SK-N-SH treated with all-trans-retinoic acid at 6 μM for 48 hours (cell line): ENCODE results near the gene ZFYVE28.

ENCODE experiments used
- ATAC-seq: fragments of 200-7000 bp; cut with Tn5 transposase; 3 replicates; pipeline ENCODE4 v1.9.1; 2020; ENCODE audit warnings: mild to moderate bottlenecking, moderate library complexity
- ARNTL ChIP-seq: fragments of 450-650 bp; formaldehyde crosslinking; IDR thresholded peaks from 2 replicates; pipeline ENCODE4 v1.5.0; 2020; ENCODE audit warnings: low read depth, mild to moderate bottlenecking, moderate library complexity, borderline replicate concordance
- BACH2 ChIP-seq: fragments of 250-450 bp; sonication (Bioruptor Pico); IDR thresholded peaks from 2 replicates; pipeline ENCODE4 v1.9.0; 2021; ENCODE audit warnings: mild to moderate bottlenecking, borderline replicate concordance
- CSDC2 ChIP-seq: fragments of 250-450 bp; sonication (Bioruptor Pico); IDR thresholded peaks from 2 replicates; pipeline ENCODE4 v1.5.0; 2020; ENCODE audit warnings: mild to moderate bottlenecking, moderate library complexity
- CSRNP3 ChIP-seq: fragments of 250-450 bp; sonication (Bioruptor Pico); IDR thresholded peaks from 2 replicates; pipeline ENCODE4 v1.5.1; 2021; ENCODE audit warnings: mild to moderate bottlenecking, moderate library complexity
- ESRRG ChIP-seq: fragments of 250-450 bp; sonication (Bioruptor Pico); IDR thresholded peaks from 2 replicates; pipeline ENCODE4 v1.6.1; 2021; ENCODE audit warnings: mild to moderate bottlenecking
- GLIS3 ChIP-seq: fragments of 250-450 bp; sonication (Bioruptor Pico); IDR thresholded peaks from 2 replicates; pipeline ENCODE4 v1.5.0; 2020; ENCODE audit warnings: mild to moderate bottlenecking, moderate library complexity
- ISL1 ChIP-seq: fragments of 250-450 bp; sonication (Bioruptor Pico); IDR thresholded peaks from 2 replicates; pipeline ENCODE4 v2.1.2; 2022; ENCODE audit warnings: mild to moderate bottlenecking, moderate library complexity
- OSR1 ChIP-seq: fragments of 250-450 bp; sonication (Bioruptor Pico); IDR thresholded peaks from 2 replicates; pipeline ENCODE4 v1.8.0; 2022; ENCODE audit warnings: moderate library complexity, mild to moderate bottlenecking, inconsistent platforms
- PPARA ChIP-seq: fragments of 250-450 bp; sonication (Bioruptor Pico); IDR thresholded peaks from 2 replicates; pipeline ENCODE4 v1.5.0; 2020; ENCODE audit warnings: mild to moderate bottlenecking, borderline replicate concordance
- RARB ChIP-seq: fragments of 250-450 bp; sonication (Bioruptor Pico); IDR thresholded peaks from 2 replicates; pipeline ENCODE4 v1.8.0; 2021; ENCODE audit warnings: mild to moderate bottlenecking, moderate library complexity
- TOX ChIP-seq: fragments of 250-450 bp; sonication (Bioruptor Pico); IDR thresholded peaks from 2 replicates; pipeline ENCODE4 v1.8.0; 2021; ENCODE audit warnings: mild to moderate bottlenecking, moderate library complexity, borderline replicate concordance
- TSHZ2 ChIP-seq: fragments of 250-450 bp; sonication (Bioruptor Pico); IDR thresholded peaks from 2 replicates; pipeline ENCODE4 v1.5.0; 2020; ENCODE audit warnings: mild to moderate bottlenecking, moderate library complexity
- ZC3H10 ChIP-seq: fragments of 250-450 bp; sonication (Bioruptor Pico); IDR thresholded peaks from 2 replicates; pipeline ENCODE4 v1.5.1; 2021; ENCODE audit warnings: mild to moderate bottlenecking, moderate library complexity
- ZFP3 ChIP-seq: fragments of 250-450 bp; sonication (Bioruptor Pico); IDR thresholded peaks from 2 replicates; pipeline ENCODE4 v1.5.0; 2020; ENCODE audit warnings: mild to moderate bottlenecking, moderate library complexity
- ZFP30 ChIP-seq: fragments of 450-650 bp; formaldehyde crosslinking; IDR thresholded peaks from 2 replicates; pipeline ENCODE4 v1.5.0; 2022; ENCODE audit warnings: mild to moderate bottlenecking, moderate library complexity
- ZNF565 ChIP-seq: fragments of 450-650 bp; formaldehyde crosslinking; conservative IDR thresholded peaks from 2 replicates; pipeline ENCODE4 v1.5.0; 2020; ENCODE audit warnings: low read depth, mild to moderate bottlenecking, moderate library complexity
- ZNF70 ChIP-seq: fragments of 450-650 bp; formaldehyde crosslinking; IDR thresholded peaks from 2 replicates; pipeline ENCODE4 v1.5.0; 2020; ENCODE audit warnings: mild to moderate bottlenecking, moderate library complexity
- ZNF8 ChIP-seq: fragments of 450-650 bp; formaldehyde crosslinking; IDR thresholded peaks from 2 replicates; pipeline ENCODE4 v1.5.0; 2020; ENCODE audit warnings: mild to moderate bottlenecking, moderate library complexity
- TF ChIP-seq, protein P1 (sequence below): fragments of 250-450 bp; sonication (Bioruptor Pico); IDR thresholded peaks from 2 replicates; pipeline ENCODE4 v1.8.0; 2021; ENCODE audit warnings: low read depth, mild to moderate bottlenecking, moderate library complexity, borderline replicate concordance
- TF ChIP-seq, protein P2 (sequence below): fragments of 250-450 bp; sonication (Bioruptor Pico); IDR thresholded peaks from 2 replicates; pipeline ENCODE4 v1.8.0; 2020; ENCODE audit warnings: mild to moderate bottlenecking, moderate library complexity, borderline replicate concordance

Gene ZFYVE28

GRCh38 chr4:2394528-2394927 is 23.9 kb downstream of the ZFYVE28 start:
- no peak for TF ChIP-seq RARB
- no peak for TF ChIP-seq ARNTL (CRISPR knock-in tag)
- TF ChIP-seq ZNF565 = no peak
- TF ChIP-seq TOX (CRISPR knock-in tag) = no peak
- TF ChIP-seq PPARA (CRISPR knock-in tag) = no peak
- TF ChIP-seq ZC3H10 (CRISPR knock-in tag) = no peak
- no peak for TF ChIP-seq ZNF8
- TF ChIP-seq ZFP3 (CRISPR knock-in tag) = no peak
- TF ChIP-seq BACH2 = no peak
- no peak for TF ChIP-seq ESRRG
- no peak for TF ChIP-seq ISL1 (CRISPR knock-in tag)
- ATAC-seq = no peak

- TF ChIP-seq RARB (no peak), CSDC2 (CRISPR knock-in tag) (no peak), ISL1 (CRISPR knock-in tag) (no peak), ZFP3 (CRISPR knock-in tag) (no peak), ARNTL (CRISPR knock-in tag) (no peak), ZNF70 (CRISPR knock-in tag) (no peak), TSHZ2 (no peak), CSRNP3 (no peak)
- TF ChIP-seq, protein P1, sequence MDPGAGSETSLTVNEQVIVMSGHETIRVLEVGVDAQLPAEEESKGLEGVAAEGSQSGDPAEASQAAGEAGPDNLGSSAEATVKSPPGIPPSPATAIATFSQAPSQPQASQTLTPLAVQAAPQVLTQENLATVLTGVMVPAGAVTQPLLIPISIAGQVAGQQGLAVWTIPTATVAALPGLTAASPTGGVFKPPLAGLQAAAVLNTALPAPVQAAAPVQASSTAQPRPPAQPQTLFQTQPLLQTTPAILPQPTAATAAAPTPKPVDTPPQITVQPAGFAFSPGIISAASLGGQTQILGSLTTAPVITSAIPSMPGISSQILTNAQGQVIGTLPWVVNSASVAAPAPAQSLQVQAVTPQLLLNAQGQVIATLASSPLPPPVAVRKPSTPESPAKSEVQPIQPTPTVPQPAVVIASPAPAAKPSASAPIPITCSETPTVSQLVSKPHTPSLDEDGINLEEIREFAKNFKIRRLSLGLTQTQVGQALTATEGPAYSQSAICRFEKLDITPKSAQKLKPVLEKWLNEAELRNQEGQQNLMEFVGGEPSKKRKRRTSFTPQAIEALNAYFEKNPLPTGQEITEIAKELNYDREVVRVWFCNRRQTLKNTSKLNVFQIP (CRISPR knock-in tag) = no peak
- ATAC-seq = no peak
Observed at GRCh38 chr4:2393353-2394270, 24.8 kb downstream of the ZFYVE28 start.

DNA sequence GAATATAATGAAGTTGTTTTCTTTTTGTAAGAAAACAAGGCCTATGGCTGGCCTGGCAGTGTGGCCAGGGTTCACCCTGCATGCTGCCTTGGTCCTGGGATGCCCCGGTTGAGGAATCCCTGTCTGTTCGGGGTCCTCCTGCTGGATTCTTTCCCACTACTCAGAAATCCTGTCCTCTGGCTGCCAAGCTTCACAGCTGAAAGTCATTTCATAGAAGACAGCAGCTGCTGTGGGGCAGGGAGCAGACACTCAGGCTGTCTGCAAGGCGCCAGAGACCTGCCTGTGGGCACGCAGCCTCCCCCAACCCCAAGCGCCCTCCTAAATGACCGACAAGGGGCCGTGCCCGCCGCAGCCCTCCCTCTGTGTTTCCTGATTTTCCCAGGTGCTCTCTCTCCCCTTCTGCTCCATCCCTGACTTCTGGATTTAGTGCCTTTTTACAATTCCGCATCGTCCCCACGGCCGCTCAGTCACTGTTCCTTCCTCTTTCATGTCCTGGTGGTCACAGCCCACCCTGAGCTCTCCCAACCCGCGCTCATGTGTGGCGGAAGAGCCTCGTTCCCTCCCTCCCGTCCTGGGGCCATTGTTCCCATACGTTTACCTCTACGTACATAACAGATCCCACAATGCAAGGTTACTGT is 27.5 kb downstream of the ZFYVE28 start:
- ATAC-seq = no peak
- TF ChIP-seq ARNTL (CRISPR knock-in tag) (no peak), GLIS3 (no peak), TOX (CRISPR knock-in tag) (no peak), CSRNP3 (no peak), PPARA (CRISPR knock-in tag) (no peak), ISL1 (CRISPR knock-in tag) (no peak), BACH2 (no peak), TSHZ2 (no peak), RARB (no peak), ZNF565 (no peak), ZC3H10 (CRISPR knock-in tag) (no peak), OSR1 (CRISPR knock-in tag) (no peak), ZFP30 (CRISPR knock-in tag) (no peak), CSDC2 (CRISPR knock-in tag) (no peak), ZNF8 (no peak)
- TF ChIP-seq, protein P2, sequence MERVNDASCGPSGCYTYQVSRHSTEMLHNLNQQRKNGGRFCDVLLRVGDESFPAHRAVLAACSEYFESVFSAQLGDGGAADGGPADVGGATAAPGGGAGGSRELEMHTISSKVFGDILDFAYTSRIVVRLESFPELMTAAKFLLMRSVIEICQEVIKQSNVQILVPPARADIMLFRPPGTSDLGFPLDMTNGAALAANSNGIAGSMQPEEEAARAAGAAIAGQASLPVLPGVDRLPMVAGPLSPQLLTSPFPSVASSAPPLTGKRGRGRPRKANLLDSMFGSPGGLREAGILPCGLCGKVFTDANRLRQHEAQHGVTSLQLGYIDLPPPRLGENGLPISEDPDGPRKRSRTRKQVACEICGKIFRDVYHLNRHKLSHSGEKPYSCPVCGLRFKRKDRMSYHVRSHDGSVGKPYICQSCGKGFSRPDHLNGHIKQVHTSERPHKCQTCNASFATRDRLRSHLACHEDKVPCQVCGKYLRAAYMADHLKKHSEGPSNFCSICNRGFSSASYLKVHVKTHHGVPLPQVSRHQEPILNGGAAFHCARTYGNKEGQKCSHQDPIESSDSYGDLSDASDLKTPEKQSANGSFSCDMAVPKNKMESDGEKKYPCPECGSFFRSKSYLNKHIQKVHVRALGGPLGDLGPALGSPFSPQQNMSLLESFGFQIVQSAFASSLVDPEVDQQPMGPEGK (CRISPR knock-in tag) = no peak
- TF ChIP-seq, protein P1 (CRISPR knock-in tag) = no peak
